K562 (cell line): ENCODE data around the gene DIP2A.

Experiments used
- CHD4 ChIP-seq: fragments of 200-600 bp; sonication (generic); IDR thresholded peaks from 3 replicates; pipeline ENCODE4 v1.6.1; 2012; ENCODE audit warnings: low read depth, mild to moderate bottlenecking, mixed read lengths, low read length, inconsistent platforms; ENCODE audit not compliant: insufficient read depth, insufficient replicate concordance, poor library complexity, severe bottlenecking
- GABPA ChIP-seq: fragments of 200-800 bp; sonication (Bioruptor generic); conservative IDR thresholded peaks from 2 replicates; pipeline ENCODE4 v1.6.1; 2016; ENCODE audit warnings: low read depth, missing genetic modification characterization, missing compliant biosample characterization
- POLR2A ChIP-seq: fragments of 450-650 bp; conservative IDR thresholded peaks from 2 replicates; pipeline ENCODE4 v1.6.1; 2016
- SIN3A ChIP-seq, 2 experiments: fragments of 150-350 bp in 1 of 2; IDR thresholded peaks; 2 replicates each; pipeline ENCODE4 v1.6.1; 2011 to 2016; ENCODE audit warnings: borderline replicate concordance in 2 of 2, low read depth in 2 of 2, low read length in 2 of 2, mild to moderate bottlenecking in 2 of 2, moderate library complexity in 2 of 2; ENCODE audit not compliant: control insufficient read depth in 1 of 2
- SMARCE1 ChIP-seq: fragments of 450-650 bp; IDR thresholded peaks from 2 replicates; pipeline ENCODE4 v1.7.1; 2016; ENCODE audit warnings: mild to moderate bottlenecking
- ZNF282 ChIP-seq: sonication (generic); formaldehyde crosslinking; IDR thresholded peaks from 2 replicates; pipeline ENCODE4 v1.8.1; 2023; ENCODE audit warnings: missing genetic modification reagents
- TF ChIP-seq, protein P1 (sequence below): sonication (generic); formaldehyde crosslinking; IDR thresholded peaks from 2 replicates; pipeline ENCODE4 v1.5.0; 2020; ENCODE audit warnings: missing genetic modification reagents
- TF ChIP-seq, protein P2 (sequence below), 2 experiments: fragments of 450-650 bp in 1 of 2; sonication (generic) in 1 of 2; formaldehyde crosslinking in 1 of 2; IDR thresholded peaks in 1 of 2; conservative IDR thresholded peaks in 1 of 2; 2 replicates each; pipeline versions ENCODE4 v1.6.1 to v1.8.1; 2016 to 2023; ENCODE audit warnings: mild to moderate bottlenecking in 2 of 2, moderate library complexity in 2 of 2, inconsistent platforms in 1 of 2, missing genetic modification reagents in 1 of 2
- TF ChIP-seq, protein P3 (sequence below), 2 experiments: fragments of 450-650 bp in 1 of 2; sonication (generic) in 1 of 2; formaldehyde crosslinking in 1 of 2; IDR thresholded peaks; 2 replicates each; pipeline versions ENCODE4 v1.7.1 to v1.9.0; 2016 to 2022; ENCODE audit warnings: inconsistent platforms in 1 of 2, mild to moderate bottlenecking in 1 of 2, missing genetic modification reagents in 1 of 2
- TF ChIP-seq, protein P4 (sequence below), 3 experiments: IDR thresholded peaks in 2 of 3; conservative IDR thresholded peaks in 1 of 3; 2 replicates each; pipeline ENCODE4 v1.5.1; 2011 to 2012; ENCODE audit warnings: low read length in 3 of 3, mild to moderate bottlenecking in 3 of 3, control low read depth in 2 of 3, improper control_type of control experiment in 1 of 3, inconsistent platforms in 1 of 3, low read depth in 1 of 3, mixed read lengths in 1 of 3, moderate library complexity in 1 of 3; ENCODE audit not compliant: insufficient read depth in 2 of 3
- TF ChIP-seq, protein P5 (sequence below): IDR thresholded peaks from 3 replicates; pipeline ENCODE4 v1.6.1; 2011; ENCODE audit warnings: borderline replicate concordance, mild to moderate bottlenecking, moderate library complexity; ENCODE audit not compliant: insufficient read length; ENCODE audit errors: extremely low read depth

DNA sequence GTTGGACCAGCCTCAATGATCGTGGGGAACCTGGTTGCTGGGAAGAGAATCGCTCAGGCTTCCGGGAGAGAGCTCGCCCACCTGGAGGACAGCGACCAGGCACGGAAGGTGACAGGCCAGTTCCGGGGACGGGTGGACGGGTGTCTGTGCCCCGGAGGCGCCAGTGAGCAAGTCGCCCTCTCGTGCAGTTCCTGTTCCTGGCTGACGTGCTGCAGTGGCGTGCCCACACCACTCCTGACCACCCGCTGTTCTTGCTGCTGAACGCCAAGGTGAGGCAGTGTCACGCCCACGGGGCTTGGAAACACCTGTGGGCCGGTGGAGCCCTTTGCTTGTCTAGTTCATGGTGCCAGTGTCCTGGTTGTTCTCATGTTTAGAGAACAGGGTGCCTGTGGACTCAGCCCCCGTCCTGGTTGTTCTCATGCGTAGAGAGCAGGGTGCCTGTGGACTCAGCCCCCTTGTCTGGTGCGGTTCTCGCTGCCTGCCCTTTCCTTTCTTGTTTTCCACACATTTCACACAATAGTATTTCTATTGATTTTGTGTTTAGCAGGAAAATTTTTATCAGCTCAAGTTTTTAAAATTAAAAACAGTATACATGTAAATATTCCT lies 93.0 kb downstream of the DIP2A start:
- TF ChIP-seq, protein P1, sequence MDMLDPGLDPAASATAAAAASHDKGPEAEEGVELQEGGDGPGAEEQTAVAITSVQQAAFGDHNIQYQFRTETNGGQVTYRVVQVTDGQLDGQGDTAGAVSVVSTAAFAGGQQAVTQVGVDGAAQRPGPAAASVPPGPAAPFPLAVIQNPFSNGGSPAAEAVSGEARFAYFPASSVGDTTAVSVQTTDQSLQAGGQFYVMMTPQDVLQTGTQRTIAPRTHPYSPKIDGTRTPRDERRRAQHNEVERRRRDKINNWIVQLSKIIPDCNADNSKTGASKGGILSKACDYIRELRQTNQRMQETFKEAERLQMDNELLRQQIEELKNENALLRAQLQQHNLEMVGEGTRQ (CRISPR knock-in tag): no peak
- TF ChIP-seq SMARCE1 (no peak), POLR2A (no peak), SIN3A (IDR thresholded peaks at IDR 0.05; ENCODE audit: borderline replicate concordance in 2 of 2, control insufficient read depth in 1 of 2, low read depth in 2 of 2, low read length in 2 of 2) (no peak), GABPA (tag) (no peak), ZNF282 (CRISPR knock-in tag) (no peak), CHD4 (no peak)
- TF ChIP-seq, protein P2, sequence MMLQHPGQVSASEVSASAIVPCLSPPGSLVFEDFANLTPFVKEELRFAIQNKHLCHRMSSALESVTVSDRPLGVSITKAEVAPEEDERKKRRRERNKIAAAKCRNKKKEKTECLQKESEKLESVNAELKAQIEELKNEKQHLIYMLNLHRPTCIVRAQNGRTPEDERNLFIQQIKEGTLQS (IDR thresholded peaks at IDR 0.05): no peak
- TF ChIP-seq, protein P2 (CRISPR knock-in tag; conservative IDR thresholded peaks at IDR 0.05): no peak
- TF ChIP-seq, protein P3, sequence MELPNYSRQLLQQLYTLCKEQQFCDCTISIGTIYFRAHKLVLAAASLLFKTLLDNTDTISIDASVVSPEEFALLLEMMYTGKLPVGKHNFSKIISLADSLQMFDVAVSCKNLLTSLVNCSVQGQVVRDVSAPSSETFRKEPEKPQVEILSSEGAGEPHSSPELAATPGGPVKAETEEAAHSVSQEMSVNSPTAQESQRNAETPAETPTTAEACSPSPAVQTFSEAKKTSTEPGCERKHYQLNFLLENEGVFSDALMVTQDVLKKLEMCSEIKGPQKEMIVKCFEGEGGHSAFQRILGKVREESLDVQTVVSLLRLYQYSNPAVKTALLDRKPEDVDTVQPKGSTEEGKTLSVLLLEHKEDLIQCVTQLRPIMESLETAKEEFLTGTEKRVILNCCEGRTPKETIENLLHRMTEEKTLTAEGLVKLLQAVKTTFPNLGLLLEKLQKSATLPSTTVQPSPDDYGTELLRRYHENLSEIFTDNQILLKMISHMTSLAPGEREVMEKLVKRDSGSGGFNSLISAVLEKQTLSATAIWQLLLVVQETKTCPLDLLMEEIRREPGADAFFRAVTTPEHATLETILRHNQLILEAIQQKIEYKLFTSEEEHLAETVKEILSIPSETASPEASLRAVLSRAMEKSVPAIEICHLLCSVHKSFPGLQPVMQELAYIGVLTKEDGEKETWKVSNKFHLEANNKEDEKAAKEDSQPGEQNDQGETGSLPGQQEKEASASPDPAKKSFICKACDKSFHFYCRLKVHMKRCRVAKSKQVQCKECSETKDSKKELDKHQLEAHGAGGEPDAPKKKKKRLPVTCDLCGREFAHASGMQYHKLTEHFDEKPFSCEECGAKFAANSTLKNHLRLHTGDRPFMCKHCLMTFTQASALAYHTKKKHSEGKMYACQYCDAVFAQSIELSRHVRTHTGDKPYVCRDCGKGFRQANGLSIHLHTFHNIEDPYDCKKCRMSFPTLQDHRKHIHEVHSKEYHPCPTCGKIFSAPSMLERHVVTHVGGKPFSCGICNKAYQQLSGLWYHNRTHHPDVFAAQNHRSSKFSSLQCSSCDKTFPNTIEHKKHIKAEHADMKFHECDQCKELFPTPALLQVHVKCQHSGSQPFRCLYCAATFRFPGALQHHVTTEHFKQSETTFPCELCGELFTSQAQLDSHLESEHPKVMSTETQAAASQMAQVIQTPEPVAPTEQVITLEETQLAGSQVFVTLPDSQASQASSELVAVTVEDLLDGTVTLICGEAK (IDR thresholded peaks at IDR 0.05): no peak
- TF ChIP-seq, protein P3 (CRISPR knock-in tag; IDR thresholded peaks at IDR 0.05): no peak
- TF ChIP-seq, protein P4, sequence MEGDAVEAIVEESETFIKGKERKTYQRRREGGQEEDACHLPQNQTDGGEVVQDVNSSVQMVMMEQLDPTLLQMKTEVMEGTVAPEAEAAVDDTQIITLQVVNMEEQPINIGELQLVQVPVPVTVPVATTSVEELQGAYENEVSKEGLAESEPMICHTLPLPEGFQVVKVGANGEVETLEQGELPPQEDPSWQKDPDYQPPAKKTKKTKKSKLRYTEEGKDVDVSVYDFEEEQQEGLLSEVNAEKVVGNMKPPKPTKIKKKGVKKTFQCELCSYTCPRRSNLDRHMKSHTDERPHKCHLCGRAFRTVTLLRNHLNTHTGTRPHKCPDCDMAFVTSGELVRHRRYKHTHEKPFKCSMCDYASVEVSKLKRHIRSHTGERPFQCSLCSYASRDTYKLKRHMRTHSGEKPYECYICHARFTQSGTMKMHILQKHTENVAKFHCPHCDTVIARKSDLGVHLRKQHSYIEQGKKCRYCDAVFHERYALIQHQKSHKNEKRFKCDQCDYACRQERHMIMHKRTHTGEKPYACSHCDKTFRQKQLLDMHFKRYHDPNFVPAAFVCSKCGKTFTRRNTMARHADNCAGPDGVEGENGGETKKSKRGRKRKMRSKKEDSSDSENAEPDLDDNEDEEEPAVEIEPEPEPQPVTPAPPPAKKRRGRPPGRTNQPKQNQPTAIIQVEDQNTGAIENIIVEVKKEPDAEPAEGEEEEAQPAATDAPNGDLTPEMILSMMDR (IDR thresholded peaks at IDR 0.05 in 2 of 3, conservative IDR thresholded peaks at IDR 0.05 in 1 of 3; ENCODE audit: insufficient read depth in 2 of 3, low read depth in 1 of 3, low read length in 3 of 3): no peak
- TF ChIP-seq, protein P5, sequence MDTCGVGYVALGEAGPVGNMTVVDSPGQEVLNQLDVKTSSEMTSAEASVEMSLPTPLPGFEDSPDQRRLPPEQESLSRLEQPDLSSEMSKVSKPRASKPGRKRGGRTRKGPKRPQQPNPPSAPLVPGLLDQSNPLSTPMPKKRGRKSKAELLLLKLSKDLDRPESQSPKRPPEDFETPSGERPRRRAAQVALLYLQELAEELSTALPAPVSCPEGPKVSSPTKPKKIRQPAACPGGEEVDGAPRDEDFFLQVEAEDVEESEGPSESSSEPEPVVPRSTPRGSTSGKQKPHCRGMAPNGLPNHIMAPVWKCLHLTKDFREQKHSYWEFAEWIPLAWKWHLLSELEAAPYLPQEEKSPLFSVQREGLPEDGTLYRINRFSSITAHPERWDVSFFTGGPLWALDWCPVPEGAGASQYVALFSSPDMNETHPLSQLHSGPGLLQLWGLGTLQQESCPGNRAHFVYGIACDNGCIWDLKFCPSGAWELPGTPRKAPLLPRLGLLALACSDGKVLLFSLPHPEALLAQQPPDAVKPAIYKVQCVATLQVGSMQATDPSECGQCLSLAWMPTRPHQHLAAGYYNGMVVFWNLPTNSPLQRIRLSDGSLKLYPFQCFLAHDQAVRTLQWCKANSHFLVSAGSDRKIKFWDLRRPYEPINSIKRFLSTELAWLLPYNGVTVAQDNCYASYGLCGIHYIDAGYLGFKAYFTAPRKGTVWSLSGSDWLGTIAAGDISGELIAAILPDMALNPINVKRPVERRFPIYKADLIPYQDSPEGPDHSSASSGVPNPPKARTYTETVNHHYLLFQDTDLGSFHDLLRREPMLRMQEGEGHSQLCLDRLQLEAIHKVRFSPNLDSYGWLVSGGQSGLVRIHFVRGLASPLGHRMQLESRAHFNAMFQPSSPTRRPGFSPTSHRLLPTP: no peak
